ENCODE measurements around the gene PLD3.
A peak's percentile ranks its signal among the peaks of the same experiment; 100 is the strongest.

Gene PLD3

DNA sequence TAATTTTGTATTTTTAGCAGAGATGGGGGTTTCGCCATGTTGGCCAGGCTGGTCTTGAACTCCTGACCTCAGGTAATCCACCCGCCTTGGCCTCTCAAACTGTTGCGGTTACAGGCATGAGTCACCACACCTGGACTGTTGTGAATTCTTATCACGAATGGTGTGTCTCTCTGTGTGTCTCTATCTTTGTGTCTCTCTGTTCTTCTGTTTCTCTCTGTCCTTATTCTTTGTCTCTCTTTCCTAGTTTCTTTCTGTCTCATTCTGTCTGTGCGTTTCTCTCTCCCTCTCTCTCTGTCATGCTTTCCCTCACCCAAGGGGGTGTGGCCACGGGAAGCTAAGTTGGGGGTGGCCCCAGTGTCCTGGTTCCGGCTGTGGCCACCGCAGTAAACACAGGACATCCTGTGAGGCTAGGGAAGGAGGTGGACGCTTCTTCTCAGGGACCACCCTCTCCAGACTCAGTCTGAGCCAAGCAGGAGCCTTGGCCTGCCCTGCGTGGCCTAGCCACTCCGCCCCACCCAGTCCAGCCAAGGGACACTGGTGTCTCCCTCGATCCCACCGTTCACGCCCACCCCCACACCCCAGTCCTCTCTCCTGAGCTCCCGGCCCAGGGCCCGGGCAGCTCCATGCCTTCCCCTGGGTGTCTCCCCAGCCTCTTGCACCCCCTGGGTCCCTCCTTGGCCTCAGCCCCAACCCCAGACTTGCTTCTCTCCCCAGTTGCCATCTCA is 68.6 kb downstream of the PLD3 start:
- no peak for DNase-seq

DNA sequence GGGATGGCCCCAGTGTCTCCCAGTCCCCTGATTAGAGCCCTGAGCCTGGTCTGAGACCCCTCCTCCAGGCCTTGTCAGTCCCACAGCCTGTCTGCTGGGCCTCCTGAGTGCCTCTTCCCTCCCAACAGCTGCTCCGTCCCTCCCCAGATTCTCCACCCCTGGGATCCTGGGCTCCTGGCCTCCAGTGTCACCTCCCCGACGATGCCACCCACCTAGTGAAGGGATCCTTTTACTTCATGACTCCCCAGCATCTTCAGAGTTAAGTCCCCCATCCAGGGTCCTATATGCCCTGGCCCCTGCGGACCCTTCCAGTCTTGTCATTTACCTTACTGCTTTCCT is 69.1 kb downstream of the PLD3 start:
- no peak for DNase-seq

DNA sequence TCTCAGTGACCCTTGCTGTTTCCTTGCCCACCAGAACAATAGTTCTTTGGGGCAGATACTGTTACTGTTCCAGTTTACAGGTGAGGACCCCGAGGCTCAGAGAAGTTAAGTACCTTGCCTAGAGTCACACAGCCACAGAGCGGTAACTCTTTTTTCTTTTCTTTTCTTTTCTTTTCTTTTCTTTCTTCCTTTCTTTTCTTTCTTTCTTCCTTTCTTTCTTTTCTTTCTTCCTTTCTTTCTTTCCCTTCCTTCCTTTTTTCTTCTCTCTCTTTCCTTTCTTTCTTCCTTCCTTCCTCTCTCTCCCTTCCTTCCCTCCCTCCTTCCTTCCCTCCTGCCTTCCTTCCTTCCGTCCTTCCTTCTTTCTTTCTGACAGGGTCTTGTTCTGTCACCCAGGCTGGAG is 69.5 kb downstream of the PLD3 start:
- DNase-seq: no peak

DNA sequence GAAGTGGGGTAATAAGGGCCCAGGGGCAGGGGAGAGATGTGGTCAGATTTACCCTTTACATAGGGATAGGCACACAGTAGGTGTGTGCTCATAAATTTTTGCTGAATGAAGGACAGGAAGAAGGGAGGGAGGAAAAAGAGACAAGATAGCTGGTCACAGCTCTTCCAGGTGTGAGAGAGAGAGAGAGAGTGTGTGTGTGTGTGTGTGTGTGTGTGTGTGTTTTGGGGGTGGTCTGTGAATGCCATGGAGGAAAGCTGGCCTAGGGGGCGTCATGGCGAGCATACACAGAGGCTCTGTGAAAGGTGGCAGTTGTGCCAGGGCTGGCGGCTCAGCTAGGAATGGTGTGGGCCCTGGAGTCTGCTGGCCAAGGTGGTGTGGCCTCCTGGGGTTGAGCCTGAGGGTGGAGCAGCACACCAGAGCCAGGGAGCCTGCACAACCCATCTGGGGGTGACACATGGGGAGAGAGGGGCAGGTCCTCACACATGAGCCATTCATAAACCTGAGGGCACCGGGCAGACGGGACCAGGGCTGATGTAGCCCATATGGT is 70.6 kb downstream of the PLD3 start:
- no peak for DNase-seq

GRCh38 chr19:40419780-40420179 is 71.3 kb downstream of the PLD3 start:
- no peak for DNase-seq

GRCh38 chr19:40420451-40420765 is 71.9 kb downstream of the PLD3 start:
- DNase-seq: no peak

DNA sequence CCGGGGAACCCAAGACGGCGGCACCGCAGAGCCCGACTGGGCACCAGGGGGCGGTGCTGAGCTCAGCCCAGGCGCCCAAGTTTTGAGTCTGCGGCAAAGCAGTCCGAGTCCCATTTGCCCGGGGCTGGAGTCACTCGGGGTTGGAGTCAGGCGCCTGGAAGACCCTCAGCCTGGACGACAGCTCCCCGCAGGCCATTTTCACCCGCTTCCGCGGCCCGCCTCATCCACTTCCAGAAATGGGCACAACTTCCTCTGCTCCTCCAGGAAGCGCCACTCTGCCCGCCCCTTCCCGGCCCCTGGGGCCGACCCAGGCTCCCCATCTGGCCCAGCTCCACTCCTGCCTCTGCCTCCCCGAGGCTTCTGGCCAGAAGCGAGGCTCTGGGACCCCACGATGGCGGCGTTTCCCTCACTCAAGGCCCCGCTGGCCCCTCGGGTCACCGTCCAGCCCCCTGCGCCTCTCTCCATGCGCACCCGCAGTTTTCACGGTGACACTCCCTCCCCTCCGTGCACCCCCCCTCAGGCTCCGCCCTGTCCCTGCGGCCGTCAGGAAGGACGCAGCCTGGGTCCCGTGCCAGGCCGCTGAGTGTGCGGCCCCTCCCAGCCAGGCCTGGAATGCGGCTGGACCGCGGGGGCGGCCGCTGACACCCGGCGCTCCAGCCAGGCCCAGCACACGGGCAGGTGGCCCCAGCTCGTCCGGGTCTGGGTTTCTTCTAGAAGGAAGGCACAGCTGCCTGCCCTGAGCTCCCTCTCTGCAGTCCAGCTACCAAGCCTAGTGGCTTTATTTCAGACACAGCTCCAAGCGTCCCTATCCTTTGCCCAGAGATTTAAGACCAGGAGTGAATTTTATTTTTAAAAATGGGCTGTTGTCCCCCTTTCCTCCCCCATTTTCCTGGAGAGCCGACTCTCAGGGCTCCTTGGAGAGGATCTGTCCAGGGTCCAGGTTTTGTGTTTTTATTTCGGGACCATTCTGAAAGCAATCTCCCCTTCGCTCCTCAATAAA is 72.6 kb downstream of the PLD3 start:
- peak; percentile 87 for DNase-seq

DNA sequence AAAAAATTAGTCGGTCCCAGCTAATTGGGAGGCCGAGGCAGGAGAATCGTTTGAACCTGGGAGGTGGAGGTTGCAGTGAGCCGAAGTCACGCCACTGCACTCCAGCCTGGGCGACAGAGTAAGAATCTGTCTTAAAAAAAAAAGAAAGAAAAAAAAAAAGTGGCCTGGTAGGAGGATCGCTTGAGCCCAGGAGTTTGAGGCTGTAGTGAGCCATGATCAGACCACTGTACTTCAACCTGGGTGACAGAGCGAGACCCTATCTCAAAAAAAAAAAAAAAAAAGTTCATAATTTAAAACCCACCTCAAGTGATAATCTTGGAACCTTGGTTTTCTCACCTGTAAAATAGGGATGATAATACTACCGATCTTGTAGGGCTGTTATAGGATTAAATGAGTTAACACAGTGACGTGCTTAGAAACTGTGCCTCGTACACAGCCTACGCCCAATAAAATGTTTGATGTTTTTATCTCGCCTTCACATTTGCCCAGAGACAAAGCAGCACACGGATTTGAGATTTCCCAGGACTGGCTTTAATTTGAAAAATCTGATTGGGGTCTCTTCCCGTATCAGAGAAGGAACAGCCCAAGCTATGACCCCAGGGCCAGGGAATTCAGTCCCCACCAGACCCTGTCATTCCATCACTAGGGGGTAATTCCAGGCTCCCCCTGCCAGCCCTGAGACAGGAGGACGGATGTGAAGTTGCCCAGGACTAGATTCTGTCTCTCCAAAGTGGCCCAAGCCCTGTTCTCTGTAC is 73.7 kb downstream of the PLD3 start:
- DNase-seq: no peak

GRCh38 chr19:40422748-40423566 is 74.5 kb downstream of the PLD3 start:
- DNase-seq: no peak

GRCh38 chr19:40423938-40424337 is 75.4 kb downstream of the PLD3 start:
- DNase-seq: no peak

GRCh38 chr19:40424637-40425449 is 76.3 kb downstream of the PLD3 start:
- DNase-seq: peak; percentile 32

- peak; percentile 100 for DNase-seq
Measured at GRCh38 chr19:40425450-40426287, 77.2 kb downstream of the PLD3 start, which contains the start of gene SERTAD1. TSS of gene SERTAD1 (minus strand) at chr19:40425992. CDS start at chr19:40423546, 2,446 bp downstream.

Measured in stimulated activated CD4-positive, alpha-beta T cell treated with anti-CD3 and anti-CD28 coated beads, Interleukin-15, amount 100 ng/mL, for 24 hours (primary cell).